ENCODE data around the gene PRDM5. TPM values are rescaled to one million over a fixed set of nuclear protein-coding genes. Genes with fewer than 3 reads are reported as not detected.

Gene PRDM5
- total and polyA plus RNA-seq, 9 donors, result 8.1 to 53.8 (median 36.3) TPM

DNA sequence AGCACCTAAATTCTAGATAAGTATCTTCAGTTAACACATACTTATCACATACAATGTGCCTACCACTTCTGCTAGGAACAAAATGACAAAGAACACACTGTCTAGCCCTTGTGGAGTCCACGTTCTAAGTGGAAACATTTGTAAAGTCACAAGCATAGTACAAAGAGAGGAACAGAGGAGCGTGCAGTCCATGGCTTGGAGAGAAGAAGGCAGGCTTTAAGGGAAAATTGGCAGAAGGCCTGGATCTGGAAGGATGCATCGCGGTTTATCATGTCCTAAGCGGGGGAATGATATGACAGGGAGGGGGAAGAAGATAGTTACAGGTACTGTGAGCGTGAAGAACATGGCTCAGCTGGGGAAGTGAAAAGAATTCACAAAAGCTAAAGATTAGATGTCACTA lies 218.0 kb downstream of the PRDM5 start:
- no peaks in the 10 kb centered on the region for H3K9me3 ChIP-seq
- TF ChIP-seq POLR2A (IDR thresholded peaks at IDR 0.05), result no peak
- TF ChIP-seq, protein P1, sequence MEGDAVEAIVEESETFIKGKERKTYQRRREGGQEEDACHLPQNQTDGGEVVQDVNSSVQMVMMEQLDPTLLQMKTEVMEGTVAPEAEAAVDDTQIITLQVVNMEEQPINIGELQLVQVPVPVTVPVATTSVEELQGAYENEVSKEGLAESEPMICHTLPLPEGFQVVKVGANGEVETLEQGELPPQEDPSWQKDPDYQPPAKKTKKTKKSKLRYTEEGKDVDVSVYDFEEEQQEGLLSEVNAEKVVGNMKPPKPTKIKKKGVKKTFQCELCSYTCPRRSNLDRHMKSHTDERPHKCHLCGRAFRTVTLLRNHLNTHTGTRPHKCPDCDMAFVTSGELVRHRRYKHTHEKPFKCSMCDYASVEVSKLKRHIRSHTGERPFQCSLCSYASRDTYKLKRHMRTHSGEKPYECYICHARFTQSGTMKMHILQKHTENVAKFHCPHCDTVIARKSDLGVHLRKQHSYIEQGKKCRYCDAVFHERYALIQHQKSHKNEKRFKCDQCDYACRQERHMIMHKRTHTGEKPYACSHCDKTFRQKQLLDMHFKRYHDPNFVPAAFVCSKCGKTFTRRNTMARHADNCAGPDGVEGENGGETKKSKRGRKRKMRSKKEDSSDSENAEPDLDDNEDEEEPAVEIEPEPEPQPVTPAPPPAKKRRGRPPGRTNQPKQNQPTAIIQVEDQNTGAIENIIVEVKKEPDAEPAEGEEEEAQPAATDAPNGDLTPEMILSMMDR (IDR thresholded peaks at IDR 0.05), result no peak
- no peak for TF ChIP-seq EP300 (IDR thresholded peaks at IDR 0.05)
- intact Hi-C loops (cut with DNase I), result no loop called here
- whole genome bisulfite sequencing, 3 donors, result 70 to 72% (median 71%) methylated on average over 6 of the region's 6 CpGs
- H3K27me3 ChIP-seq, result no peaks in the 10 kb centered on the region
- no peaks in the 10 kb centered on the region for H3K4me1 ChIP-seq (ENCODE audit: insufficient read depth)
- H3K36me3 ChIP-seq, result no peaks in the 10 kb centered on the region
- DNase-seq, result no peak
- no peak overlapping the region for H3K4me3 ChIP-seq
- H3K27ac ChIP-seq, result no peak overlapping the region

DNA sequence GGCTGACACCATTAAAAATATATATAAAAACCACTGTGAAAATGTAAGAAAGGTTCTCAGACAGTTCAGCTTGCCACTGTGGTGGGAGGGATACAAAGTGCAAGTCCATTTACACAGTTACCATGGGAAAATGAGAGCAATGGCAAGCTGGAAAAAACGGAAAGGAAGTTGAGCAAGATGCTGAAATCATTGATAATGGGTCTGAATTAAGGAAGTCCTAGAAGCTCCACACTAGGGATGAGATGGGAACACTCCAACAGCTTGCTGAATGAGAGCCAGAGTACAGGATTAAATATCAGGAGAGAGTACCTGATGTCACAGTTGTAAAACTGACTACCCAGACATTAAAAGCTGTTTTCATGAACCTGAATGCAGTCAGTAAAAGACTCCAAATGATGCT lies 218.6 kb downstream of the PRDM5 start:
- Histone ChIP-seq H3K36me3 (no peaks in the 10 kb centered on the region), H3K4me3 (no peak overlapping the region), H3K27me3 (no peaks in the 10 kb centered on the region), H3K9me3 (no peaks in the 10 kb centered on the region), H3K27ac (no peak overlapping the region), H3K4me1 (ENCODE audit: insufficient read depth) (no peaks in the 10 kb centered on the region)
- 58 to 79% (median 75%) methylated on average over 1 of the region's 1 CpG for WGBS, 3 donors
- no peak for TF ChIP-seq POLR2A (IDR thresholded peaks at IDR 0.05)
- TF ChIP-seq, protein P1 (IDR thresholded peaks at IDR 0.05), result no peak
- TF ChIP-seq EP300 (IDR thresholded peaks at IDR 0.05), result no peak
- intact Hi-C loops (cut with DNase I), result no loop called here
- DNase-seq, result no peak

DNA sequence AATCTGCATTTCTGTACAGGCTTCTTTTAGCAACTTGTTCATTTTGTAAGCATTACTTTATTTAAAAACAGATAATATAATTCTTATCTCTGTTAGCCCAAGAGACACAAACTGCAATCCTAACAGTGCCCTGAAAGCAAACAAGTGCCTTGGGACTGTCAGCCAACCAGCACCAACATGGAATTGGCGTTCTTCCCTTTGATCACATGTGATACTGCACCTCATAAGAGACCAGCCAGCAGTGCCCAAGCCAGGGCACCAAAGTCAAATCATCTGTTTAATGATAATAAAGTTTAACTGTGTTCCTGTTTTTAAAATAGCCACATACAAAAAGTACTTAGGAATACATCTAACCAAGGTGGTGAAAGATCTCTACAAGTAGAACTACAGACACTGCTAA lies 223.2 kb downstream of the PRDM5 start:
- no peak for DNase-seq
- H3K27ac ChIP-seq, result no peak overlapping the region
- intact Hi-C loops (cut with DNase I), result no loop called here
- H3K36me3 ChIP-seq, result no peaks in the 10 kb centered on the region
- H3K4me3 ChIP-seq, result no peak overlapping the region
- TF ChIP-seq, protein P1 (IDR thresholded peaks at IDR 0.05), result no peak
- TF ChIP-seq EP300 (IDR thresholded peaks at IDR 0.05) (no peak), POLR2A (IDR thresholded peaks at IDR 0.05) (no peak)
- 92 to 98% (median 95%) methylated on average over 1 of the region's 1 CpG for WGBS, 3 donors
- no peaks in the 10 kb centered on the region for H3K27me3 ChIP-seq
- H3K4me1 ChIP-seq (ENCODE audit: insufficient read depth), result peaks cover 1% of the 10 kb centered on the region
- no peaks in the 10 kb centered on the region for H3K9me3 ChIP-seq

DNA sequence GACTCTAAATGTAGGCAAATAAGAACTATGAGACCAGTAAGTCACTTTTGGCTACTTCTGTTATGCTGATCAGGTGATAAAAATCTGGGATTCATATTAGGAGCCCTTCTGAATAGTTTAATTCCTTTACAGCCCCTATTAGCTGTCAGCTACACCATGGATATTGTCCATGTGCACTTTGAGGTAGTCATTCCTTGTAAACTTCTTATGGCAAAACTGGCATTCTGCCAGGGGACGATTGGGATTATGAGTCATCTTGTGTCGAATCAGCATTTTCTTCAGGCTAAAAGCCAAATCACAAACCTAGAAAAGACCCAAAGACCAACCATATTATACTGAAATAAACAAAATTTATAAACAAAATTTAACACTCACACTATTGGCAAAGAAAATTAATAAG lies 227.6 kb downstream of the PRDM5 start:
- Histone ChIP-seq H3K4me3 (no peak overlapping the region), H3K9me3 (no peaks in the 10 kb centered on the region), H3K27ac (no peak overlapping the region), H3K36me3 (no peaks in the 10 kb centered on the region), H3K27me3 (no peaks in the 10 kb centered on the region), H3K4me1 (ENCODE audit: insufficient read depth) (peaks cover 1% of the 10 kb centered on the region)
- intact Hi-C loops (cut with DNase I), result no loop called here
- DNase-seq, result peak in 4 of 5 donors; percentile 18 to 51 (median 38)
- TF ChIP-seq EP300 (IDR thresholded peaks at IDR 0.05) (no peak), POLR2A (IDR thresholded peaks at IDR 0.05) (no peak)
- TF ChIP-seq, protein P1 (IDR thresholded peaks at IDR 0.05), result no peak
- 10 to 13% (median 10%) methylated on average over 2 of the region's 2 CpGs for WGBS, 3 donors

DNA sequence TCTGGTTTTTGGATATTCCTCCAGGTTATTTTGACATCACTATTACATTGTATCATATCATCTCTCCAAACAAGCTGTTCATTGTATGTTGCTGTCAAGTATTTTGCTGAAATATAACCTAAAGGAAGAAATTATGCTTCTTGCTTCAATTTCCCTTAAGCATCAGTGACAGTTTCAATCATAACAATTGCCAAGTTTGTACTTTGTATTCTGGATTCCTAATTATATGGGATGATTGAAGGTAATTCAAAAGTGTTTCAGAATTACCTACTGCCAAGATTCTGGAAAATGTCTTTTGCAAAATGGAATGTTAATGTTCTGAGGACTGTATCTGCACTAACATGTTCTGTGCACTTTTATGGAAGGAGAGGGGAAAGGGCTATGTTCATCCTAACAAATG lies 228.7 kb downstream of the PRDM5 start:
- no peak for DNase-seq
- no peaks in the 10 kb centered on the region for H3K36me3 ChIP-seq
- intact Hi-C loops (cut with DNase I), result no loop called here
- H3K27me3 ChIP-seq, result no peaks in the 10 kb centered on the region
- no peaks in the 10 kb centered on the region for H3K9me3 ChIP-seq
- no peak overlapping the region for H3K27ac ChIP-seq
- peaks cover 1% of the 10 kb centered on the region for H3K4me1 ChIP-seq (ENCODE audit: insufficient read depth)
- H3K4me3 ChIP-seq, result no peak overlapping the region
- TF ChIP-seq, protein P1 (IDR thresholded peaks at IDR 0.05), result no peak
- TF ChIP-seq EP300 (IDR thresholded peaks at IDR 0.05) (no peak), POLR2A (IDR thresholded peaks at IDR 0.05) (no peak)
